ENCODE measurements around the gene TMEM89.

The TMEM89 gene

DNA sequence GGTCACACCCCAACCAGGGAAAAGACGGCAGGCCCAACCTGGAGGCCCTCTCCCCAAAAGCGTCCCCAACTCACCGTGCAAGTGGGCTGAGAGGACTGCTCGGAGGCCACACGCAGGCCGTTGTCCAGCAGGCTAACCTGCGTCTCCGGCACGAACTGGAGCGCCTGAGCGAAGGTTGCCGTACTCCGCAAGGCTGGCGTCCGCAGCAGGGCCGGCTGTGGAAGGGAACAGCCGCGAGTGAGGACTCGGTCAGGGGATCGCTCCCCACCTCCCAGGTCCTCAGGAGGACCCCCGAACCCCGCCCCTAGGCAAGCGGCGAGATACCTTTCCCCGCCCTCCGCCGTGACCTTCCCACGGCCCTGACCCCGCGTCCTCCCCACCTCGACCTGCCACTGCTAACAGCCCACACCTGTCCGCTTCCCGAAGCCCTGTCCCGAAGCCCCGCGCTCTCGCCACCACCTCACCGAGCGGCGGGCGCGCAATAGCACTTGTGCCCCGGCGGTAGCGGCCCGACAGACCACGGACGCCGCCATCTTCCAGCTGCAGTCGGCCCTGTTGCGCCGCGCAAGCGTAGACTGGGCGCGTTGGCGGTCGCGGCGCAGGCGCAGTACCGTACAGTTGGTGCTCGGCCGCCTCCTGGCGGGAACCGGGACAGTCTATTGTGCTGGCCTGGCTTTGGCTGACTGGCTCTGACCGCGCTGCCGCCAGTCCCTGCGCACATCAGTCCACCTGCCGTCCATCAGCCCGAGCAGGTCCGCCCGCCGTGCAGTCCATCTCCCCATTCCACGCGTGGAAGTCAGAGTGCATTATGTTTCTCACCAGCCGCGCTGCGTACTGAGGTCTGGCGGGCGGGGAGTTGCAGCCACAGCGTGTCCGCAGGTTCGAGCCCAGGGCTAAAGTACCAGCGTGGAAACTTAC, 12.2 kb downstream of the TMEM89 start, which contains the start of gene UQCRC1:
Gene UQCRC1 (minus strand): TSS at position 559 of the 918 bp plus-strand sequence. CDS start 26 bp downstream, at position 533.
- DNase-seq = peak; percentile 63

DNA sequence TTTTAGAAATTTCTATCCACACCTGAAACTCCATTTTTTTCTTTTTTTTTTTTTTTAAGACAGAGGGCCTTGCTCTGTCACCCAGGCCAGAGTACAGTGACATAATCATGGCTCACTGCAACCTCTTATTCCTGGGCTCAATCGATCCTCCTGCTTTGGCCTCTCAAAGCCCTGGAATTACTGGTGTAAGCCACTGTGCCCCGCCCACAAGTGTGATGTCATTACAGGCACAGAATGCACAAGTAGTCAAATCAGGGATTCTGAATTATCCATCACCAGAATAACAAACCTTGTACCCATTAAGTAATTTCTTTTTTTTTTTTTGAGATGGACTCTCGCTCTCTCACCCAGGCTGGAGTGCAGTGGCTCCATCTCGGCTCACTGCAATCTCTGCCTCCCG, 14.1 kb downstream of the TMEM89 start:
- no peak for DNase-seq

DNA sequence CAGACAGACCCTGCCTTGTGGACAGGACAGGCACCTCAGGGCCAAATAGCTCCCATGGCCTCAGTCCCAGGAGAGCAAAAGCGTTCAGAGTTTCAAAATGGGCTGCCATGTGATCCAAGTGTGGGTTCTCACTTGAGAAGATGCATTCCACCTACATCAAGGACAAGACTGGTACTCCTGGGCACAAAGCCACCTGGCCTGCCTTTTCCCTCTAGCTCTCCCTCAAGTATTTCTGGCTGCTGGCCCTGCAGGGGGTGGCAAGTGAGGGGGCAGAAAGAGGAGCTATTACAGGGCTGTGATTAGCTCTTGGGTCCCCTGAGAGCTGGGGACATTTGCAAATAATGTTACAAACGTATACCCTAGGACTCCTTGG, 20.0 kb downstream of the TMEM89 start:
- no peak for DNase-seq

DNA sequence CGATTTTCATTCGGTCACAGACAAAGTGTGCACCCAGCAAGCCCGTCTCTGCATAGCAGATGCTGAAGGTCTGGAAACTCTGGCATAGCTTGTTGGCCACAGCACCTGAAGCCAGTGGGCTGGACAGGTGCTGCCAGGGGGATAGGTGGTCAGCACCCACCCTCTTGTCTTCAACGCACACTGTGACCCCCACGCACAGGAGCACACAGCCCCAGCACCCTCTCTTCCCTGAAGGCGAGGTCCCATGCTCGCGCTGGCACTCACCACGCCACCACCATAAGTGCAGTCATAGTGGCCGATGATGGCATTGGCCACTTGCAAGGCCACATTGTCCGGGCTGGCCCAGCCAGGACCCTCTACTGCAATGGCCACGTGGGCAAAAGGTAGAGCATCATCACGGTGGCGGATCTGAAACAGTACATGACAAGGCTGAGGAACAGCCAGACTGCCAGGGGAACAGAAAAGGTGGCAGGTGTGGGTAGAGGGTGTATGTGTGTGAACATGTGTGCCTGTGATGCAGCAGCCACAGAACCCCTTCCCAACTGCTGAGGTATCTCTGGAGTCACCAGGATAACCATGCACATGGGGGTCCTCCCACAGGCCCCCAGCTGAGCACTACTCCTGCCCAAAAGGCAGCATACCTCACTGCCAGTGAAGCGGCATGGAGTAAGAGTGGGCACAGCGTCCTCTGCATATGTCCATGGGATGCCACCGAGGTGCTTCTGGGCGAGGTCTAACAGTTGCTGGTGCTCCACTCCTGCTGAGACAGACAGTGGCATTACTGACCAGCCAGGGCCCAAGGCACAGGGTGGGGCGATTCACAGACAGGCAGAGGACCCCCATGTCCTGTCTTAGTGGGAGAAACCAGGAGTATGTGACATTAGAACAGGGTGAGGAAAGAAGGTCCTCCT, 20.6 kb downstream of the TMEM89 start:
- DNase-seq = no peak

DNA sequence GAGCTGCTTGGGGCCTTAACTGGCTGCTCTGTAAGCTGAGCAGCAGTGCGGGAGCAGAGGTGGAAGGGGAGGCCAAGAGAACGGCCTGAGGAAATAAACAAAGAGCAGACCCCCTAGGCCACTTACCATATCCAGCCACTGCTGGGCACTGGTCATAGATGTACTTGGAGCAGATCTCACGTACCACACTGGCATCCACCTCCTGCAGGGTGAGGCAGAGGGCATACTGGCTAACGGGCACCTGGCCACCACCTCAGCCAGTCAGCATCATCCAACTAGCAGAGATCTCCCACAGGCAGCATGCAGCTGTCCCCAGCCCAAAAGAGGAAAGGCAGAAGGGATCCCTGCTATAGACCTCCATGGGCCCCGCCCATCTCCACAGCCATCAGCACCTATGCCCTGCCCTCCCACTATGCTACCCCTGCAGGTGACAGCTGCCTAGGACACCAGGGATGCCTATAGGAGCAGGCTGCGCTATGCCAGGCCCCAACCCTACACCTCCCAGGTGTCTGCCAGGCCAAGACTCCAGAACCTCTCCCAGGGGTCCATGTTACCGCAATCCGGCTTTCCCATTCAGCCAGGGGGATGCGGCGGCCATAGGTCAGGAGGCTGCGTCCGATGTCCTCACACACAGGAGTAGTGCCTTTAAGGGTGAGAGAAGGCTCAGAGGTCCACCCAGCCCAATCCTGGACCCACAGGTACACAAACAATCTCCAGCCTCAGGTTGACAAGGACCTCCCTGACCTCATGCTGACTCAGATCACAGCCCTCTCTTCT, 21.9 kb downstream of the TMEM89 start:
- no peak for DNase-seq

DNA sequence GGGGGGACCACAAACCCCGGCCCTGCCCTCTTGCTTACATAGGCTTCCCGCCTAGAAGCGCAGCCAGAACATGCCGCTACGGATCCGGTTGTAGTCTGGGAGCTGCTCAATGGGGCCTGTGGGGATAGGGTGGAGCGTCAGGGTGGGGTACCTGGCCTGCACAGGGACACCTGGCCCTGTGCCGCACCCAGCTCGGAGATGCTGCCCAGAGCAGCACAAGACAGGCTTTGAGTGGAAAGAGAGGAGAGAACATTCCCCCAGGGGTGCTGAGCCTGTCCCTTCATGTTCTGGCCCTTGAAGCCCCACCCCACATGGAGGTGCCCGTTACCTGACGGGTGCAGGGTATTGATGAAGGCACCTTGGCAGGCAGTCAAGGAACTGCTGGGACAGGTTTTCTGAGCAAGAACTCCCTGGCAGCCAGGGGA, 22.5 kb downstream of the TMEM89 start:
- no peak for DNase-seq

DNA sequence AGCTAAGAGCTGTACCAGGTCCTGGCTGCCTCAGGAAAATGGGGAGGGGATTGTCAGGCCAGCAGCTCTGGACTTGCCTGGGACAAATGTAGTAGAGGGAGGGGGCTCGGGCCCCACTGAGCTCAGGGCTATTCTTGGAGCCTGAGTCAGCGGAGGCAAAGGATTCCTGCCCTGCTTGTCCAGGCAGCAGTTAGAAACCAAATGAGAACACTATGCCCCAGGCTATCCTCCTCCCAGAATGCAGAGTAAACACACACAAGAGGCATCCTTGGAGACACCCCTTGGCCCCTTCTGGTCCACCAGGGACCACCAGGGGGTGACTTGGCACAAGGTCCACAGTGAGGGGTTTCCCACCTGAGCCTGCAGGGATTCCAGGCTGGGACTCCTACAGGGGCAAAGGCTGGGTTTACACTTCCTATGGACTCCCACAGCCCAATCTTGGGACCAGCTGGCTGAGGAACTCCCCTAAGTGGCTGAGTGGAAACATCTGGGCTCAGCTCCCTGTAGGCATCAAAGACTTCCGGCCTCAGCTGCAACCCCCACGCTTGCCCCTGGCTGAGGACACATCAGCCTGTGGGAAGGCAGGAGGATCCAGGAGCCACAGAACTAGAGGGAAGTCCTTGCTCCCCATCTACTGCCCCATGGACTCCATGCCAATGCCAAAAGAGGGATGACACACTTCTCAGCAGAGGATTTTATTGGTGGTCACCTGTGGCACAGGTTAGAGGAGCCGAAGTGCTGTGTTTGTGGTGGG, 23.1 kb downstream of the TMEM89 start:
- DNase-seq = no peak

DNA sequence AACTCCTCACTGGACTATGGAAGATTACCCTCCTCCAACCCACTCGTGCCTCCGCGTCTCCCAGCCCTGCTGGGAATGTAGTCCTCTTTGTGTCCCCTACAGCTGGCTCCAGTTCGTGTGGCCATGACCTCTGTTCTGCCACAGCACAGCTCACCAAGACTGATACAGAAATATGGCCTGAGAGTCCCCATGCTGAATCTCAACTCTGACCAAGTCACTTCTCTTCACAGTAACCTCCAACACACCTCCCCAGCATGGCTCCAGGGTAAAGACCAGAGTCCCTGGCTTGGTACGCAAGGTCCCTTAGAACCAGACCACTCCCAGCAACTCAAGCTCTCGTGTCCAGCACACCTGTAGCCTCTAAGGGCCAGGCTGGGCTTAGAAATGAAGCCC, 24.2 kb downstream of the TMEM89 start:
- DNase-seq = no peak

DNA sequence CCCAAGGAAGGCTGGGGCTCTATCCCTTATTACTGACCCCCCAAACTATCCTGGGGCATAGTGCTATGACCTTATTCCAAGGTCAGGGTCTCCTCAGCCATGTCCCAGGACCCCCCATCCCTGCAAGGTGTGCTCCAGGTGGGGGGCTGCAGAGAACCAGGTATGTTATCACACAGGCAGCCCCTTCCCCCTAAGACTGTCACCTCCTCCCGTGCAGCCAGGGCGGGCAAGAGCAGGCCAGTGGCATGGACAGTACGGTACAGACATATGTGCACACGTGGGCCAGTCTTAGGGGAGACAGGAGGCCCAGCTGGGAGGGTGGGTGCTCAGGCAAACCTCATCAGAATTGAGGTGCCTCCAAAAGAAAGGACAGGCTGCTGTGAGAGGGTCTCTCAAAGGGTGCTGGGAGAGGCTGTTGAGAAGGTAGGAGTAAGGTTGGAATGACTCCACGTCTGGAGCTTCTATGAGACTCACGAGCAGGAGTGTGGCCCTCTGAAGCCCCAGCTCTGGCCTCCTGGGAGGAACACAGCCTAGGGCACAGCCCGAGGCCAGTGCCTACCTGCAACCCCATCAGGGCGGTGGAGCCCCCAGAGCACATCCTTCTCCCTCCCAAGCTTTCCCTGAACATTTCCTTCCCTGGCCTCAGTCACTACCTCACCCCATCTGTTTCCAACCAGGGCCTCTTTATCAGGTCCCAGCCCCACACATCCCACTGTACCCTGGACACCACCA, 24.7 kb downstream of the TMEM89 start:
- DNase-seq = no peak

DNA sequence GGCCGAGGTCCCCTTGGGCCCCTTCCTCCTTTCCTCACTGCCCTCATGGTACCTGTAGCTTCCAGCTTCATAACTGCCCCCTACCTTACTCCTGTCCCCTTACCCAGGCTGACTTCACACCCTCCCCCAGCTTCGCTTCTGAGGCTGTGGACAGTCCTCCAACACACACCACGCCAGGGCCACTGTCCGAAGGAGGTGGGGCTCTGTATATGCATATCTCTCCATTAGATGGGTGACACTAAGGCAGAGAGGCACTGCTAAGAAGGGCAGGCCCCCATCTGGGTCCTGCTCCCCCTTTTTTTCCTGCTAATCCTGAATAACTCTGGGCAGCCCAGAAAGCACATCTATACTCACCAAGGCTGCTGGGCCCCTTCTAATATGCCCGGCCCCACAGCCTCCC, 25.4 kb downstream of the TMEM89 start:
- no peak for DNase-seq

DNA sequence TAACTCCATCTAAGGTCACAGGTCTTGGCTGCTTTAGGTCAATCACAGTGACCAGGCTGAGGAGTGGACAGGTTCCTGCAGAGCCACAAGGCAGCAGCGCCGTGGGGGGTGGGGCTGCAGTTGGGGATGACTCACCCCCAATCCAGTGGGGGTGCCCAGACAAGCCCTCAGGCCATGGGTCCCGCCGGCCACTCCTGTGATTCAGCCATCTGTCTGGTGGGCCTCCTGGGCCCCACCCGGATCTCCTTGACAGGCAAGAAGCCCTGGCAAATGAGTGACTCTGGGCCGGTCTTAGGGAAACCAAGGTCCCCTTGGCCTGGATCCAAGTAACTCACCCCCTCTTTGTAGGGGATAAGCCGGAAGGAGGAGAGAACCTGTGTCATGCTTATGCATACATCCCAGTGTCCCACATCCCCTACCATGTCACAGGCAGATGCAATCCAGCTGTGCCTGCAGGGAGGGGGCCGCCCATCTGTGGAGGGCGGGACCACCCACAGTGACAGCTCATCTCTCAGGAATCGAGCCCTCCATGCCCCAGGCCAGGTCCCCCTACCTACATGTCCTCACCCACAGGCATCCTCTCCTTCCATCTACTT, 25.9 kb downstream of the TMEM89 start:
- no peak for DNase-seq

DNA sequence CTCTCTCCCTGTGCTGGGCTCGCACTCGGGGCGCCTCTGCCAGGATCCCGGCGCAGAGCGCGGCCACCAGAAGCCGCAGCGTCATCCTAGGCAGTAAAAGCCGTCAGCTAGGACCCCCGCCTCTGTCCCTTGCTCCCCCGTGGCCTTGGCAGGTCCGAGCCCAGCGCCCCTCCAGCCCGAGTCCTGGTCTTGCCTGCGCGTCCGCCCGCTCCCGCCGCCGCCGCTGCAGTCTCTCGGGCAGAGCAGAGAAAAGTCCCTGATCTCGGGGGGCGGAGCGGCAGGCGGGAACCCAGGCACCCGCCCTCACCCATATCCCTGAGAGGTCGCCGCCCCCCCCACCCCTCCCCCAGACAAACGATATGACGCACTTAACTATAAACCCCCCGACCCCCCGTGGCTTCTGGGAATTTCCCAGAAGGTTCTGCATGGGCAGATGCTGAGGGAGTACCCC, 26.5 kb downstream of the TMEM89 start, which contains the start of gene COL7A1:
Gene COL7A1 (minus strand): TSS at position 255 of the 451 bp plus-strand sequence. CDS start 170 bp downstream, at position 85.
- DNase-seq = no peak

DNA sequence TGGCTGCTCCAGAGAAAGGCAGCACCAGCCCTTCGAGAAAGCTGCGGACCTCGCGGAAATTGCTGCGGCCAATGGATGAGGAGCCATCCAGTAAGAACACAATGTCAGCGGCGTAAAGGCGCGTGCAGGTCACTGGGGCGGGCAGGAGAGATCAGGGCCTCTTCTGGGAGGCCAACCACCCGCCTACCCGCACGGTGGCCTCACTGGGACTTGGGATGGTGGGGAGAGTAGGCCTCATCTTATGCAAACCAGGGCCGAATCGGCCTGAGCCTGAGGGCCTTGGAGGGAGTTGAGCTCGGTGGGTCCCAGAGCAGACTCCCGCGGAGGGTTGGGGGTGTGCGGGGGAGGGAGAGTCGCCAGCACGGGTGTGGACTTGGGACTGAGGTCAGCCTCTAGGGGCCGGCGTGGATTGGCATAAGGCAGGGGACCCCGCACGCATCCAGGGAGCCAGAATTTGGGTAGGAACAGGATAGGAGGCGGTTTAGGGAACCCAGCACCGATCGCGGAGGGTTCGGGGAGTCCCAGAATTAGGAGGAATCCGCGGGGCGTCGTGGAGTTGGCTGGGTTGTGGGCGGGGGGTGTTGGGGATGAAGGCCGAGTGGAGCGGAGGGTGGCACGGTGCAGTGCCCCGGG, 27.0 kb downstream of the TMEM89 start:
- no peak for DNase-seq

DNA sequence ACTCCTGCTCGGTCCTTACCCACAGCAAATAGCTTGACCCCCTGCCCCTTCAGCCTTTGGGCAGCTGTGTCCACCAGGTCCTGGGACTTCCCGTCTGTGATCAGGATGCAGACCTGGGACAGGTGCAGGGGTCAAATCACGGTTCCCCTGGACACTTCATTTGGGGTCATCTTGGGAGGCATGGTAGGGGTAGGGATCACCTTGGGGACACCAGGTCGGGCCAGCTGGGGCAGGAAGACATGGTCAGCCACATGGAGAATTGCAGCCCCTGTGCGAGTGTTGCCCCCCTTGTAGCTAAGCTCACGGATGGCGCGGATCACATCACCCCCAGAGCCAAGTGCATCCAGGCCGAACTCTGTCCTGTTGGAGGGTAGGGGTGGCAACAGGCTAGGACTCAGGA, 28.2 kb downstream of the TMEM89 start:
- no peak for DNase-seq

DNA sequence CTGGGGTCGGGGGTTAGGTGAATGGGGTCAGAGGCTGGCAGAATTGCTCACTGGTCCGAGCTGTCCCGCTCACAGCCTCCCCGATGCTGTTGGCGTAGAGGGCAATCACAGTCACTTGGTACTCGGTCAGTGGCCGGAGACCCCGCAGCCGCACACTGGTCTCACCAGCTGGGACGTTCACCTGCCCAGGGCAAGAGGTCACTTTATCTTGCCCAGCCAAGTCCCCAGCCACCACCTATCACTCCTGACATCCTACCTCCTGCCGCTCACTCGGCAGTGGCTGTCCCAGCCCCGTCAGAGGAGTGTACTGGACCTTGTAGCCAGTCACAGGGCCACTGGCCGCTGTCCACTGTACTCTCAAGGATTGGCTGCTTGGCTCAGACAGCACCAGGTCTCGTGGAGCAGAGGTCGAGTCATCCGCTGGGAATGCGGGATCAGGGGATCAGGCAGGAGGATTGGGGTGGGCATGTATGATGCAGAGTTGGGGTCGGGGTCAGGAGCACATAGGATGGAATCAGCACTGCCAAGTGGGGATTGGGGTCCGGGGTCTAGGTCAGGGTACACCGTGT, 29.0 kb downstream of the TMEM89 start:
- DNase-seq = no peak

DNA sequence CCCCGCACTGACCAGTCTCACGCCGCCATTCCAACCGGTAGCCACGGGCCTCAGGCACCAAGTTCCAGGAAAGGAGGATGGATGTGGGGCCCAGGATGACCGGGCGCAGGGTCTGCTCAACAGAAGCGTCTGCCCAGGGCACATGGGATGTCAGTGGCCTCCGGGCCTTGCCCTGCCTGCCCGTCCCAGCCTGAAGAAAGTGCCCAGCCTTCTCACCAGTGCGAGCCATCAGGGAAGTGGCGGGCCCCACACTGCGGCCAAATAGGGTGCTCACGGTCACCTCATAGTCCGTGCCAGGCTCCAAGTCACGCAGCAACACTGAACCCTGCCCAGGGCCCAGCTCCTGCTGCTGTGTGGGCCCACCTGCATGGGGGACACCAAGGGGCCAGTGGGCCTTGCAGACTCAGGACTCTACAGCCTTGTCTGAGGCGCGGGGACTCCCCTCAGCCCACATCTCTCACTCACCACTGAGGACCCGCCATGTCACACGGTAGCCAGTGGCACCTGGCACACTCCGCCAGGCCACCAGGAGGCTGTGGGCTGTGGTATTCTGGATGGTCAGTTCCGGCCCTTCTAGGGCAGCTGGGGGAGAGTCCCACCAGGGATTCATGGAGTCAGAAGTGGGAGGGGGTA, 29.6 kb downstream of the TMEM89 start:
- no peak for DNase-seq

DNA sequence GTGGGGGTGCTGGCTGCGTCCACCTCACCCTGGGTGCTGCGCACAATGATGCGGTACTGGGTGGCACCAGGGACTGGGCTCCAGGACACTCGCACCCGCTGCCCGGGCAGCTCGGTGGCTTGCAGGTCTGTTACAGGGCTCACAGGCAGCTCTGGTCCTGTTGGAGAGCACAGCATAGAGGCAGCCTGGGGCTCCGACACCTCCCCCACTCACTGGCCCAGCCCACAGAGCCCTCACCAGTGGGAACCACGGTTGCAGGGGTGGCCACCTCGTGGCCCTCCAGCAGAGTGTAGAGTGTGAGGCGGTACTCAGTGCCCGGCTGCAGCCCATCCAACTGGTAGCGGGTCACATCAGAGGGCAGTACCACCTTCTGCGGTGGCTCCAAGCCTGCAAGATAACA, 30.1 kb downstream of the TMEM89 start:
- no peak for DNase-seq

DNA sequence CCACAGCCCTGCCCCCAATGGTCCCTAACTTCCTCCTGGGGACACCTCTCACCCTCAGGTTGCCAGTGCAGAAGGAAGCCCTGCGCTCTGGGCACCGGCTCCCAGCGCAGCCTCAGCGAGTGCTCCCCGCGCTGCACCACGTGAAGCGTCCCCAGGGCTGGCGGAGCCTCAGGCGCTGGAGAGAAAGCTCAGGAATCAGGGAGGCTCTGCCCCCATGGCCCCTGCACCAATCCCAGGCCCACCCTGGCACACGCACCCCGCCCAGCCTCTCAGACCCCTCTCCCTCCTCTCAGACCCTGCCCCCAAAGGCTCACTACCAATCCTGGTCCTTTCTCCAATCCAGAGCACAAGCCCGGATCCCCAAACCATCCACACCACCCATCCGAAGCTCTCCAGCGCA, 33.3 kb downstream of the TMEM89 start:
- no peak for DNase-seq

DNA sequence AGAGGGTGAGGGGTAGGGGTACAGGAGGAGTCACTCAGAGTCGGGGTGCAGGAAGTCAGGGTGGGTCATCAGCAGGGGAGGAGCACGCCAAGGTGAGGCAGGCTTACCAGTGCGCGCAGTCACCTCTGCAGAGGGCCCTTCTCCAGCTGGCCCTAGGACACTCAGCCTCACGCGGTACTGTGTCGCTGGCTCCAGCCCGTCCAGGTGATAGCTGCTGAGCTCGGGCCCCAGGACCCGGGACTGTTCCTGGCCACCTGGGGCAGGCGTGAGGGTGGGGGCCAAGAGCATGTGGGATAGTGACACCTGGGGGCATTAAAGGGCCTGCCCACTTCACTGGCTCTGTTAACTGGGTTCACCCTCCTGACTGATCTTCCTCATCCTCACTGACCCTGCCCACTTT, 33.9 kb downstream of the TMEM89 start:
- DNase-seq = no peak

Data from NCI-H2171 (cell line).